Activated CD4-positive, alpha-beta T cell treated with anti-CD3 and anti-CD28 coated beads for 24 hours (primary cell): ENCODE data around the gene SLX4IP.

Experiments used
- DNase-seq, 2 donors: peaks; one replicate each; pipeline ENCODE4 v3.0.0-alpha.2; 2020; ENCODE audit warnings: low read depth in 2 of 2

The SLX4IP gene

DNA sequence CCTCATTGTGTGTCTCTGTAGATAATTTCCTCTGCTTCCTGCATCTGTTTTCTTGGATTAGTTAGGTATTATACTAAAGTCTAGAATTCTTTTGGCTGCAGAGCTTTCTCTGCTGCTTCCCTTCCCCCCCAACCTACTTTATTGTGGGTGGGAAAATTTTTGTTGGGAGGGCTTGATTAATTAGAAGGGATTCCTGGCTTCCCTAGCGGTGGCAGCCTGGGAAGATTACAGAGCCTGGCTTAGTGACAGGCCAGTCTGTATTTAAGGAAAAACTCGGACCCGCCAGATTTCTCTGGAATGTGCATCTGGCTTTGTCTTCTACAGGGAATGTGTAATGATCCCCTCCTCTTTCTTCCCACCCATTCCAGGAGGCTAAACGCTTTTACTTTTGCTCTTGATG is 31.2 kb downstream of the SLX4IP start:
- no peak for DNase-seq

DNA sequence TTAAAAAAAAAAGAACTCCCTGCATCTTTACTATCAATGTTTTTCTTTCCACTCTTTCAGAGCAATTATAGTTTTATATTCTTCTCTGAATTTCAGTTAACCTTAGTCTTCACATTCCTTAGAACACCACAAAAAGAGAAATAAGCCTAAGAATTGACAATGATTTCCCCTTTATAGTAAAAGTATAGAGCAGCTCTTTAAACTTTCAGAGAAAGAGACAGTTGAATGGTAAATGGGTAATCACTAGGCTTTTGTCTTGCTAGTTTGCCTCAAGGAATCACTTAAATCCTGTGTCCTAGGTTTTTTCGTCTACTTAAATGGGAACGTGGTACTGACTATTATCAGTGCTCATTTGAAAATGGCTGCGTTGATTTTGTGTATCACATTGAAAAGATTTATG is 31.8 kb downstream of the SLX4IP start:
- DNase-seq, result no peak

DNA sequence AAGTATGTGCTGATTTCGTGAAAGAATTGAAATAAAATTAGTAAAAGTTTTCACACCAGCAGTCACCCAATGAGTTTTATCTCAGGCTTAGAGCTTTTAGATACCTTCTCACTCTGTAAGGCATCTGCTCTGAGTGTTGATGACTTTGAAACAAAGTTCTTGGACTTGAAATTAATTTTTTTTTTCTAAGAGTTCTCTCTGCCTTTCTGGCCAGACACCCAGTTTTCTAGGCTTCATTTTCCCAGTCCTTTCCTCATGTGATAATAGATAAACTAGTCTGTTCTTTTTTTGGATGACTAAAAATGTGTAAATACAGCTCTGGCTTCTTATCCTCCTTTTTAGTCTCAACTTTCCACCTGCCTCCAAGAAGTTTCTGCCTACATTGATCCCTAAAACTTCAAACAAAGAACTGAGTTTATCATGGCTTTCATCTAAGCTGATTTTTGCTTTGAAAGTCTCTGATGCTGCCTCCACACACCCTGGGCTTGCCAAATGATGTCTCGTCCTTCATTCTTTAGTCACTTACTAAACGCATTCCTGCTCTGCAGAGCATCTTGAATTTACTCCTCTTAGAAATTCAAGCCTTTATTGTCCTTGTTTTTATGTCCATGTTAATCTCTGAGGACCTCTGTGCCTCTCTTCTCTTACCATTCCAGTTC is 32.7 kb downstream of the SLX4IP start:
- DNase-seq, result no peak

- DNase-seq, result no peak
These were observed 33.3 kb downstream of the SLX4IP start for GRCh38 chr20:10468340-10468845.

- no peak for DNase-seq
These were observed 34.0 kb downstream of the SLX4IP start for GRCh38 chr20:10469056-10469455.

DNA sequence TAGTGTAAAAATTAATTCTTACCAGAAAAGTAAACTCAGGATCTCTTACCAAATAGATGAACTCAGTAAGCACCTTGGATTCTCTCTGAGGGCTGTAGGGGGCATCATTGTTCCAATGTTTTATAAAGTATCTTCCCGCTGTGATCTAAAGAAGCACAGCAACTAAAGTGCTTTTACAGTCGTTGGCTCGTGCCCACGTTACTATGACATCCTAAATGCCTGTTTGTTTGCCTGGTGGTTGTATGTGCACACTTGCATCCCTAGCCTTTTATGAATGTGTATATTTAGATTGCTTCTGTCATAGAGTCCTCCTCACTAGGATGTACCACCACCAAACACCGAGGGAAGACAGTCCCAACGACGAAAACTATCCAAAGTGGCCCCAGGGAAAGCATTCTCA is 34.5 kb downstream of the SLX4IP start:
- no peak for DNase-seq

- no peak for DNase-seq
These were observed 35.2 kb downstream of the SLX4IP start for GRCh38 chr20:10470276-10470675.

DNA sequence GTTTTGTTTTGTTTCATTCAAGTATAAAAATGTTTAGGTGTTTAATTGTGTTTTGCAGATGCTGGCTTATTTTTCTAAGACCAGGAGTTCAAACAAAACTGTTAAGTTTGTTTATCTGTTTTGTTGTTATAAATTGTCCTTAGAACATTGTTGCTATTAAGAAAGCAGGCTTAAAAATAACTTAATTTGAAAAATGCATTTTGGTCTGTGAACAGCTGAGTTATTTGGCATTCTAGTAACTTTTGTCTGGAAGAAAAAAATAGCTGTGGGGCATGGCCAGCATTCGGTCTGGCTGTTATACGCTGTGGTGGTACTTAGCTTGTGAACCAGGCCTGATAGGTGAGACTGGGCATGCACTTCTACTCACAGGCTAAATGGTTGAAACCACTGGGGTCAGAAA is 37.8 kb downstream of the SLX4IP start:
- no peak for DNase-seq

DNA sequence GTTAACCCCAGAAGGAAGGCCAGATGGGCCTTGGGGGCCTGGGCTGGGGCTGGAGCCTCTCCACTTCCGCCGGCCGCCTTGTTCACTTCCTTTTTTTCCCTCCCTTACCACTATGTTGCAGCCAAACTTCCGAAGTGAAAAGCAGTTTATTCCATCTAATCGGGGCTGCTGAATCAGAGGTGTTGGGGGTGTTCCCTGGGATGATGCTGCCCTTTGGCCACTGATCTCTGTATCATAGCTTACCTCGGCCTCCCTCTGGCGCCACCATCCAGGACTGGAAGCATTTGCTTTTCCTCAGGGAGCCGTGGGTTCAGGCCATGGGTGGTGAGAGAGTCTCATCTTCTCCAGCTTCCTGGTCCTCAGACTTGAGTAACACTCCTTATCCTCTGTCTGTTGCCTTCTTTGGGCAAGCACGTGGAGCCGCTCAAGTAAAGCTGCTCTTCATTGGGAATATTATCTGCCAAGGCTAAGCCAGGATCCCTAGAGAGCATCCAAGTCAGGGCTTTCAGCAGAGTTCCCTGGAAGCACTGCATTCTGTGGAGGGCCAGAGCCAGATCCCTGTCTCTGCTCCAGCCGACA is 39.6 kb downstream of the SLX4IP start:
- DNase-seq, result no peak

GRCh38 chr20:10475225-10475624 is 40.1 kb downstream of the SLX4IP start:
- DNase-seq, result no peak

GRCh38 chr20:10476319-10476724 is 41.2 kb downstream of the SLX4IP start:
- DNase-seq, result no peak

- no peak for DNase-seq
These were observed 43.1 kb downstream of the SLX4IP start for GRCh38 chr20:10478205-10478604.

- no peak for DNase-seq
These were observed 43.8 kb downstream of the SLX4IP start for GRCh38 chr20:10478930-10479329.

DNA sequence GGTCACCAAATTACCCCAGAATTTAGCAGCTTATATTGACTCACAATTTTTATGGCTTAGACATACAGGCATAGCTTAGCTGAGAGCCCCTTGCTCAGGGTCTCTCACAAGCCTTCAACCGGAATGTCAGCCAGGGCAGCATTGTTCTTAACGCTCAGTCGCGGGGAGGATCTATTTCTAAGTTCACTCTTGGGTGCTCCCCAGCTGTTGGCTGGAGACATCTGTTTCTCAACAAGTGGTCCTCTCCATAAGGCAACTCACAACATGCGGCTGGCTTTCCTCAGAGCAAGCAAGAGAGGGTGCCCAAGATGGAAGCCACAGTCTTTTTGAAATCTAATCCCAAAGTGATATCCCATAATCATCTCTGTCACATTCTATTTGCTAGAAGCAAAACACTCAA is 46.6 kb downstream of the SLX4IP start:
- DNase-seq, result no peak

DNA sequence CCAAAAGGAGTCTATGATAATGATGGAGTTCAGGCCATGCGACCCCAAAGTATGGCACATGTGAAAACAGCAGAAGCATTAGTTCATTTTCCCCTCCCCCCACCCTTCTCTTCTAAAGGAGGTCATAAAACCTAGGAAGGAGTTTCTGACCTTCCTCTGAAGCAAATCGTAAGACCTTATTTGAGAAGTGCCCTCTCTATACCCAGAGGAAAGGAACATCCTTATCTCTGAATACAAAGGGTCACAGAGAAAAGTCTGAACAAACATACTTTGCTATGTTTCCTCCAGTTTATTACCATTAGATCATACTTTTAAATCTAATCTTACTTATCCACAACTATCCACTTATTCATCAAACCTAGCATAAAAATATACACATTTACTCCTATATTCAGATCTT is 48.6 kb downstream of the SLX4IP start:
- DNase-seq, result no peak

DNA sequence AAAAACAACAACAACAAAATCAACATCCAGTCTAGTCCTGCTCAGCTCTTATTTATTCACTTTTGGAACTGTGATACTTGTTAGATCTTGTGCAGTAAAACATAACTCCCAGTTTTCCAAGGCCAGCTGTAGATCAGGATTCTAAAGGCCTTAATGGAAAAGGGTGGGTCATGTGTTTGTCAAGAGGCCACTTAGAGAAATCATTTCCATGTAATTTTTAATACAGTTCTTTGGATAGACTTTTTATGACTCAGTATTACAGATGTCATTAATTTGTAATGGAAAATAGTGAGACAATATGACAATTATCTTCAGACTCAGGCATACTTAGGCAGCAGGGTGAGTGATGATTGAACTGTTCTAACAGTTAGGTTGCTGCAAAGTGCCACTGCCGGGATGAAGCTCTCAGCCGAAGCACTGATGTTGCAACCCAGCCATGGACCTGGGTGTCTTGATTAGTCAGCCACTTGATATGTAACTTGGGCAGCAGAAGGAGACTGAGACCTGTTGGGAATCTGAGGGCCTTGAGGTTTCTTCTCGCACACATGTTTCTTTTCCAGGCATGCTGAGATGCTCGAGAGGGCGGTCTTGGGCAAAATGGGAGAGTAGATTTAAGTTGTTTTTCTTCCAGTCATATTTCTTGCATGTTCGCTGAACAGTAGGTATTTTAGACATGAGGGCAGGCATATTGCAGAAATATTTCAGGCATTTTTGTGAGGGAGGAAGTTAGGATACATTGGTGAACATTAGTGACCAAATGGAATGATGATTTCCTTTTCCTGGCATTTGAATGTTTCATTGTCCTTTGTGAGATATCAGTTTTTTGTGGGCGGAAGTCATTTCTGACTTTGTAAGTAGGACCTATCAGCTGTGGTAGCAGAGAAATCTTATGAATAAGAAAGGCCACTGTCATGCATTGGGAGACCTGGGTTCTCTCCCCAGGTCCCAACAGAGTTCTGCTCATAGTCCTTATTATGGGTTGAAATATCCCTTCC is 52.3 kb downstream of the SLX4IP start:
- DNase-seq, result no peak

DNA sequence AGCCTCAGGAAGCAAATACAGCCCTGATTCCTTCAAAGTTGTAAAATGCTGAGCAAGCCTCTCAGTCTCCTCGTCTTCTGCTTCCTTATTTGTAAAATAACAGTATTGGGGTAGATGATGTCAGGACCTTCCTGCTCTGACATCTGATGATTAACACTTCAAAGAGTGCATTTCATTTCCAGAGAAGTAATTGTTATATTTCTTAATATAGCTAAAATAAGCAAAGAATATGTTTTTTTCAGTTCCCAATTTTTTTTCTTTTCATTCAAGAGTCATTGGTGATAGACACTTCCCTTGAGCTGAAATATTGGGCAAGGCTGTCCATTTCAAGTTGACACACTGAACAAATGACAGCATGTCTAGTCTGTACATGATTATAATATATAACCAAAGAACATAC is 53.4 kb downstream of the SLX4IP start:
- DNase-seq, result no peak

- no peak for DNase-seq
These were observed 54.7 kb downstream of the SLX4IP start for GRCh38 chr20:10489853-10490252.

- DNase-seq, result no peak
These were observed 55.2 kb downstream of the SLX4IP start for GRCh38 chr20:10490257-10490656.

DNA sequence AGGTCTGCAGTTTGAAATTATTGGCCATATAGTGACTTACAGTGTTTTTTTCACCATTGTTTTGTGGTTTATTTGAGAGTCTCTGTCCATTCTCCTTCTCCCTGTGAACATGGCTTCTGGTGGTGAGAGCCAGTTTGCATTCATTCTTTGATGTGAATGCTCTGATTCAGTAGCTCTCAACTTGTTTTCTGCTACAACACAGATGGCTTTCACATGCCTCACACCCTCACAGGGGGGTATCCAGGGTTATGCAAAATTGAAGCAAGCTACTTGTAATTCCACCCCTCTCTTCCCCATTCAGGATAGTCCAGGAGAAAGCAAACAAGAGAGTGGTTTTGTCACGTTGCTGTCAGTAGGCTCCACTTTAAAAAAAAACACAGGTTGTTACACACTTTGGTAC is 55.6 kb downstream of the SLX4IP start:
- DNase-seq, result no peak

- no peak for DNase-seq
These were observed 57.0 kb downstream of the SLX4IP start for GRCh38 chr20:10492065-10492464.

GRCh38 chr20:10492844-10493243 is 57.7 kb downstream of the SLX4IP start:
- no peak for DNase-seq

DNA sequence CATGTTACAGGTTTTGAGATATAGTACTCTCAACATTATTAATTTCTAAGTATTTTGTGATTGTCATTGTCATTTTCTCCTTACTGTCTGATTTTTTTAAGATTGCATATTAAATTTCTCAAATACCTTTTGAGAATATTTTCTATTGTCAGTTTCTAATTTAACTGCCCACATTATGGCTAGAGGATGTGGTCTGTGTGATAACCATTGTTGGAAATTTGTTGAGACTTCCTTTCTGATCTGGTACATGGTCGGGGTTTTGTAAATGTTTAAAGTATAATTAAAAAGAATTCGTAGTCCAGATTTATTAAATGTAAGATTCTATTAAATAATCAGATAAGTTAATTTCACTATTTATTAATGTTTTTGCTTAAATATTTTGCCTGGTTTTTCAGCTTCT is 60.1 kb downstream of the SLX4IP start:
- no peak for DNase-seq
